ENCODE results near the gene FOXR1.

GRCh38 chr11:119014209-119014924 lies 42.8 kb downstream of the FOXR1 start:
- no peak for TF ChIP-seq CTCF (conservative IDR thresholded peaks at IDR 0.05; ENCODE audit: low read depth, low read length)
- TF ChIP-seq EZH2 (IDR thresholded peaks at IDR 0.05; ENCODE audit: borderline replicate concordance, low read depth, low read length, poor library complexity, severe bottlenecking), result no peak

Measured in A673 (cell line).